ENCODE results near the gene CAMK2G. TPM values are rescaled to one million over a fixed set of nuclear protein-coding genes. Genes with fewer than 3 reads are reported as not detected.

Gene CAMK2G
- total RNA-seq, 1 donor from 2014 or later: 20.8 TPM

DNA sequence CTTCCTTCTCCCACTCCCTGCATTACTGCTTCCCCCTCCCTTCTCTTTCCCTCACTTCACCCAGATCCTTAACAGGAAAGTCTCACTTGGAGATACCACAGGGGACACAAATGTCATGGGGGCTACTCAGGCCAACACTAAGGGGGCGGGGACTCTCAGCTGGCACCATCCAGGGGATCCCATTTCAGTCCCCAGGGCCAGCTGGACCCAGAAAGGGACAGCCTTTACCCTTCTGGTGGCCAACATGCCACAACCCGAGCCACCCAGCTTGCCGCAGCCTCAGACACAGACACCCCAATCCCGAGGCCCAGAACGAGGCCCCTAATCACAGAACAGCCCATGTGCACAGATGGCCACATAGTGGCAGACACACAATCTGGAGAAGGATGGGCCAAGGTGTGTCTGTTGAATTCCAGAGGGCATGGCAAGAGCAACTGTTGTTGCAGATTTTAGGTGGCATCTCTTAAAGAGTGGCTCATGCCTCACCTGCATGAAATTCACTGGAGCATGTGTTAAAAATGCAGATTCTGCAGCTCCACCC, 5.6 kb downstream of the CAMK2G start:
- H3K27ac Mint-ChIP-seq: no peak overlapping the region
- no peak overlapping the region for H3K4me3 Mint-ChIP-seq (ENCODE audit: low read depth)
- peaks cover 15% of the 10 kb centered on the region for H3K36me3 Mint-ChIP-seq (ENCODE audit: insufficient read depth)
- no peaks in the 10 kb centered on the region for H3K27me3 Mint-ChIP-seq
- TF ChIP-seq, protein P1, sequence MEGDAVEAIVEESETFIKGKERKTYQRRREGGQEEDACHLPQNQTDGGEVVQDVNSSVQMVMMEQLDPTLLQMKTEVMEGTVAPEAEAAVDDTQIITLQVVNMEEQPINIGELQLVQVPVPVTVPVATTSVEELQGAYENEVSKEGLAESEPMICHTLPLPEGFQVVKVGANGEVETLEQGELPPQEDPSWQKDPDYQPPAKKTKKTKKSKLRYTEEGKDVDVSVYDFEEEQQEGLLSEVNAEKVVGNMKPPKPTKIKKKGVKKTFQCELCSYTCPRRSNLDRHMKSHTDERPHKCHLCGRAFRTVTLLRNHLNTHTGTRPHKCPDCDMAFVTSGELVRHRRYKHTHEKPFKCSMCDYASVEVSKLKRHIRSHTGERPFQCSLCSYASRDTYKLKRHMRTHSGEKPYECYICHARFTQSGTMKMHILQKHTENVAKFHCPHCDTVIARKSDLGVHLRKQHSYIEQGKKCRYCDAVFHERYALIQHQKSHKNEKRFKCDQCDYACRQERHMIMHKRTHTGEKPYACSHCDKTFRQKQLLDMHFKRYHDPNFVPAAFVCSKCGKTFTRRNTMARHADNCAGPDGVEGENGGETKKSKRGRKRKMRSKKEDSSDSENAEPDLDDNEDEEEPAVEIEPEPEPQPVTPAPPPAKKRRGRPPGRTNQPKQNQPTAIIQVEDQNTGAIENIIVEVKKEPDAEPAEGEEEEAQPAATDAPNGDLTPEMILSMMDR (IDR thresholded peaks at IDR 0.05; ENCODE audit: unreplicated experiment): no peak
- no peak for DNase-seq (ENCODE audit: low spot score, unreplicated experiment)
- no peaks in the 10 kb centered on the region for H3K9me3 Mint-ChIP-seq (ENCODE audit: low read depth)
- peaks cover 13% of the 10 kb centered on the region for H3K4me1 Mint-ChIP-seq (ENCODE audit: low read depth)

DNA sequence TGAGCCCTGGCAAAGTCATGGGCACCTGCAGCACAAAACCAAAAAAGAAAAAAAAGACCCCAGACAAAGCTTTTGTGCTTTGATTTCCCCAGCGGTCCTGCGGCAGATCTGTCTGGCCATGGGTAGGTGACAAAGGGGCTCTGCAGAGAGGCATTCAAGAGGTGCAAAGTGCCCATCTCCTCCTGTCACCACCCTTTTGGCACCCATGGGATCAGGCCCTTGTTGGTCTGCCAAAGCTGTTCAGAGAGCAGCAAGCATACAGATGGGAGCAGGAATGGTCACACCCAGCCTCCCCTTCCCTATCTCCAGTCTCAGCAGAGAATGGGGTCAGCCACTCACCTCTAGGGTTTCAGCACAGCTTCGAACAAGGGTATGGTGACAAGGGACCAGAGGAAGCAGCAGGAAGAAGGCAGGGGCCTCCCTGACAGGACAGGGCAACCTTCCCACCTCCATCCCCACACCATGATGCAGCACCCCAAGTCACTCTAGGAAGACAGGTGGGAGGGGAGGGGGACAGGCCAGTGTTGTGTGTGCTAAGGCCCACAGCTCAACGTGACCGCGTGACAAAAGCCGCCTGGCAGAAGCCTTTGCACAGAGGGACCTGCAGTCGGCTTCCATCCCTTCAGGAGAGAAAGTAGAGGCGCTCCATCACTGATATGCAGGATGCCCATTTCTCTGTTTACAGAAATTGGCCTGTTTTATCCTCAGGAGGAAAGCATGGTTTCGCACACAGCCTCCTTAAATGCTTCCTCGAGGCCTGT, 6.3 kb downstream of the CAMK2G start:
- H3K27ac Mint-ChIP-seq: no peak overlapping the region
- no peak overlapping the region for H3K4me3 Mint-ChIP-seq (ENCODE audit: low read depth)
- peaks cover 12% of the 10 kb centered on the region for H3K4me1 Mint-ChIP-seq (ENCODE audit: low read depth)
- DNase-seq (ENCODE audit: low spot score, unreplicated experiment): no peak
- H3K9me3 Mint-ChIP-seq (ENCODE audit: low read depth): no peaks in the 10 kb centered on the region
- peaks cover 15% of the 10 kb centered on the region for H3K36me3 Mint-ChIP-seq (ENCODE audit: insufficient read depth)
- H3K27me3 Mint-ChIP-seq: no peaks in the 10 kb centered on the region
- TF ChIP-seq, protein P1 (IDR thresholded peaks at IDR 0.05; ENCODE audit: unreplicated experiment): no peak

DNA sequence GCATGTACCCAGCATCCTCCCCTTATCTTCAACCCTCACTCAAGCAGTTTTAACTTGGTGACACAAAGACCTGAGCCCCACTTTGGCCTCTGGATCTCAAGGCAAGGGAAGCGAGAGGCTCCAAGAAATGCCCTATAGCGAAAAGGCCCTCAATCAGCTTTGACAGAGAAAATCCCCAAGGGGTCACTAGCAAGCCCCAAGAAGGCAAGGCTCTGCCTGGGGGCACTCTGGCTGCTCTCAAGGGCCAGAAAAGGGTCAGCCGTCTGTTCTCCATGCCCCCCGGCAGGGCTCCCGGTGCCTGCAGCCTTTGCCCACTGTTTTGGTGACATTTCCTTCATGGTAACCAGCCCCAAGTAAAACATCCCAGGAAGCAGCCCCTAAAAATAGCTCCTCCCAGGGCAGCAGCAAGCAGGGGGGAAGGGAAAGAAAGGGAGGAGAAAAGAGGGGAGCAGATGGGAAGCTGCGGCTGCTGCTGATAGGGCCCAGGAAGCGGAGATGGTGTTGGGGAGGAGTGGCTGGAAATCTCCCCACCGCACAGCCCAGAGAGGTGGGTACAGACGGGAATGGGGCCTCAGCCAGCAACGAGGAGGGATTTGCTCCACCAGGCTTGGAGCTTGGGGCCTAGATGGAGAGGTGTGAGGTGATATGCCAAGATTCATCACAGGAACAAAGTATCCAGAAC, 7.1 kb downstream of the CAMK2G start:
- Mint-ChIP-seq H3K4me3 (ENCODE audit: low read depth) (no peak overlapping the region), H3K27me3 (no peaks in the 10 kb centered on the region), H3K27ac (no peak overlapping the region), H3K36me3 (ENCODE audit: insufficient read depth) (peaks cover 13% of the 10 kb centered on the region), H3K9me3 (ENCODE audit: low read depth) (no peaks in the 10 kb centered on the region), H3K4me1 (ENCODE audit: low read depth) (peaks cover 8% of the 10 kb centered on the region)
- TF ChIP-seq, protein P1 (IDR thresholded peaks at IDR 0.05; ENCODE audit: unreplicated experiment): no peak
- DNase-seq (ENCODE audit: low spot score, unreplicated experiment): no peak

DNA sequence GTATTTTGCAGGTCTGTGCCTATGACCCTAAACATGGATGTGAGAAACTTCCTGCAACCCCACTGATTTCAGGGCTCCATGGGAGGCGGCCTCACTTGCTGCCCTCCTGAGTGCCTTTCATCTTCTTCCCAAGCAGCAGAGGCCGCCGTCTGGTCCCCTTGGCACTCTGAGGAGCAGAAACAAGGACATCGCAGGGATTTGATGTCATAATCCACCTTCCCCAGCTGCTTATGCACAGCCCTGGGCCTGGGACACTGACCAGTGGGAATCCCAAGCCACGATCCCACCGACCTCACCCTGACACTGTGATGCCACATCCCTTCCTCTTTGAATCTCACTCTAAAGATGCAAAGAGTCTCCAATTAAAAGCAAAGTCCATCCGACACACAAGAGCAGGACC, 7.7 kb downstream of the CAMK2G start:
- H3K36me3 Mint-ChIP-seq (ENCODE audit: insufficient read depth): peaks cover 10% of the 10 kb centered on the region
- H3K4me1 Mint-ChIP-seq (ENCODE audit: low read depth): peaks cover 2% of the 10 kb centered on the region
- H3K27me3 Mint-ChIP-seq: no peaks in the 10 kb centered on the region
- H3K27ac Mint-ChIP-seq: no peak overlapping the region
- no peaks in the 10 kb centered on the region for H3K9me3 Mint-ChIP-seq (ENCODE audit: low read depth)
- TF ChIP-seq, protein P1 (IDR thresholded peaks at IDR 0.05; ENCODE audit: unreplicated experiment): no peak
- H3K4me3 Mint-ChIP-seq (ENCODE audit: low read depth): no peak overlapping the region
- no peak for DNase-seq (ENCODE audit: low spot score, unreplicated experiment)

Measured in progenitor cell of endocrine pancreas (in vitro differentiated cells).